HEK293T (cell line): ENCODE data around the gene KMT2B.

Source experiments
- ARNT ChIP-seq: fragments of 450-650 bp; IDR thresholded peaks from 2 replicates; pipeline ENCODE4 v1.6.1; 2017; ENCODE audit warnings: mild to moderate bottlenecking
- SP1 ChIP-seq: fragments of 450-650 bp; IDR thresholded peaks from 2 replicates; pipeline ENCODE4 v1.6.1; 2017

- no peak for TF ChIP-seq ARNT
- TF ChIP-seq SP1, result no peak
Observed at GRCh38 chr19:35729763-35730162, 12.0 kb downstream of the KMT2B start.
